ENCODE measurements around the gene VTA1.

GRCh38 chr6:142271476-142271875, 124.4 kb downstream of the VTA1 start:
- no peak for TF ChIP-seq CTCF (IDR thresholded peaks at IDR 0.05)
- TF ChIP-seq POLR2A (IDR thresholded peaks at IDR 0.05), result no peak
- TF ChIP-seq POLR2AphosphoS5 (IDR thresholded peaks at IDR 0.05), result no peak
- no peak for TF ChIP-seq EP300 (IDR thresholded peaks at IDR 0.05)

Measured in stomach (tissue), 4 donors.